CD4-positive, alpha-beta T cell treated with Interleukin-17A for 1 hour (primary cell): Measurements from ENCODE around the gene TICAM1.
"Not testable (repeated sequence)": the region's sequence is repeated elsewhere in the genome, so short reads cannot be mapped to it uniquely, and the experiment has no call there.

ENCODE experiments used
- DNase-seq: peaks from one replicate; pipeline ENCODE4 v3.0.0-alpha.2; 2020

Gene TICAM1

GRCh38 chr19:4844348-4845179 is 13.1 kb upstream of the TICAM1 start:
- no peak for DNase-seq

- DNase-seq = no peak
Observed at GRCh38 chr19:4843647-4843965, 12.1 kb upstream of the TICAM1 start.

- no peak for DNase-seq
Observed at GRCh38 chr19:4839192-4839591, 7.7 kb upstream of the TICAM1 start.

GRCh38 chr19:4832776-4833175 is 1.3 kb upstream of the TICAM1 start:
- no peak for DNase-seq

- DNase-seq = not testable (repeated sequence)
Observed at GRCh38 chr19:4831979-4832340, 448 bp upstream of the TICAM1 start.

GRCh38 chr19:4830768-4831265 is 695 bp downstream of the TICAM1 start:
- no peak for DNase-seq

- no peak for DNase-seq
Observed at GRCh38 chr19:4830332-4830731, 1.2 kb downstream of the TICAM1 start.

GRCh38 chr19:4829001-4829712 is 2.4 kb downstream of the TICAM1 start:
- DNase-seq = peak; percentile 34

- no peak for DNase-seq
Observed at GRCh38 chr19:4823577-4823976, 7.9 kb downstream of the TICAM1 start.

- DNase-seq = not testable (repeated sequence)
Observed at GRCh38 chr19:4822354-4822753, 9.2 kb downstream of the TICAM1 start.

- no peak for DNase-seq
Observed at GRCh38 chr19:4821265-4821664, 10.2 kb downstream of the TICAM1 start.

GRCh38 chr19:4817467-4818277 is 13.8 kb downstream of the TICAM1 start:
- DNase-seq = no peak

- DNase-seq = no peak
Observed at GRCh38 chr19:4816950-4817278, 14.6 kb downstream of the TICAM1 start.

GRCh38 chr19:4816202-4816949 is 15.1 kb downstream of the TICAM1 start:
- no peak for DNase-seq

- DNase-seq = peak; percentile 84
Observed at GRCh38 chr19:4815426-4816201, 15.9 kb downstream of the TICAM1 start.

GRCh38 chr19:4814625-4815425 is 16.7 kb downstream of the TICAM1 start:
- no peak for DNase-seq

GRCh38 chr19:4811328-4812131 is 20.0 kb downstream of the TICAM1 start:
- peak; percentile 87 for DNase-seq

- DNase-seq = no peak
Observed at GRCh38 chr19:4807188-4807587, 24.3 kb downstream of the TICAM1 start.

GRCh38 chr19:4806384-4806783 is 25.1 kb downstream of the TICAM1 start:
- no peak for DNase-seq

GRCh38 chr19:4805140-4805539 is 26.4 kb downstream of the TICAM1 start:
- DNase-seq = not testable (repeated sequence)
